PC-9 (cell line): Measurements from ENCODE around the gene SREK1IP1. TPM values are rescaled to one million over a fixed set of nuclear protein-coding genes. Genes with fewer than 3 reads are reported as not detected.
A peak's percentile ranks its signal among the peaks of the same experiment; 100 is the strongest.

Source experiments
- BruUV-seq: library from RNA; stranded (reverse); fragments of 400-500 nt; replicated peaks from 2 replicates; lab custom pipeline; 2021; lab: Mats Ljungman, UMichigan
- CTCF ChIA-PET: fragments of 300-600 bp; sonication (Branson Sonifier 250); formaldehyde crosslinking; loops from one replicate; lab custom pipeline; 2022; ENCODE audit warnings: antibody characterized with exemption; lab: Charles Lee
- POLR2A ChIA-PET: fragments of 300-600 bp; sonication (Branson Sonifier 250); formaldehyde crosslinking; loops from one replicate; lab custom pipeline; 2022; ENCODE audit warnings: antibody characterized with exemption; ENCODE audit not compliant: unreplicated experiment; lab: Charles Lee
- DNase-seq, 2 experiments: peaks; one replicate each; pipeline versions ENCODE4 v3.0.0 to v3.0.0-alpha.2; 2015 to 2022; ENCODE audit warnings: mixed read lengths in 1 of 2
- H2AFZ ChIP-seq: fragments of 200-600 bp; sonication (generic); 2 replicates; pipeline ENCODE4 v1.8.1; 2017; ENCODE audit warnings: antibody characterized with exemption
- H3F3A ChIP-seq: fragments of 200-600 bp; sonication (generic); 2 replicates; pipeline ENCODE4 v1.8.1; 2017; ENCODE audit warnings: antibody characterized with exemption, mild to moderate bottlenecking, low read depth; ENCODE audit not compliant: insufficient read depth
- H3K27ac ChIP-seq: fragments of 200-600 bp; sonication (generic); 2 replicates; pipeline ENCODE4 v1.6.1; 2016; ENCODE audit warnings: mixed run types
- H3K27me3 ChIP-seq: fragments of 200-600 bp; sonication (generic); 2 replicates; pipeline ENCODE4 v1.6.1; 2016; ENCODE audit warnings: low read depth, mixed run types; ENCODE audit not compliant: insufficient read depth
- H3K36me3 ChIP-seq: fragments of 200-600 bp; sonication (generic); 2 replicates; pipeline ENCODE4 v1.6.1; 2016; ENCODE audit warnings: low read depth, mixed run types
- H3K4me1 ChIP-seq: fragments of 200-600 bp; sonication (generic); replicated peaks from 2 replicates; pipeline ENCODE4 v1.6.1; 2016; ENCODE audit warnings: mixed run types; ENCODE audit not compliant: insufficient read depth
- H3K4me2 ChIP-seq: fragments of 200-600 bp; sonication (generic); 2 replicates; pipeline ENCODE4 v1.6.1; 2017; ENCODE audit warnings: mixed run types
- H3K4me3 ChIP-seq: fragments of 200-600 bp; sonication (generic); 2 replicates; pipeline ENCODE4 v1.6.1; 2016; ENCODE audit warnings: mixed run types
- H3K79me2 ChIP-seq: fragments of 200-600 bp; sonication (generic); 2 replicates; pipeline ENCODE4 v1.6.1; 2017; ENCODE audit warnings: low read depth, mixed run types
- H3K9me2 ChIP-seq: fragments of 200-600 bp; sonication (generic); 2 replicates; pipeline ENCODE4 v1.8.1; 2017; ENCODE audit warnings: mild to moderate bottlenecking; ENCODE audit not compliant: insufficient read depth
- H3K9me3 ChIP-seq: fragments of 200-600 bp; sonication (generic); 2 replicates; pipeline ENCODE4 v1.8.1; 2016; ENCODE audit warnings: low read depth; ENCODE audit not compliant: insufficient read depth
- H4K20me1 ChIP-seq: fragments of 200-600 bp; sonication (generic); 2 replicates; pipeline ENCODE4 v1.8.1; 2017; ENCODE audit not compliant: insufficient read depth
- EZH2 ChIP-seq: fragments of 200-600 bp; sonication (generic); IDR thresholded peaks from 2 replicates; pipeline ENCODE4 v1.8.0; 2017; ENCODE audit warnings: antibody characterized with exemption, low read depth
- intact Hi-C: fragments of 100-400 bp; cut with micrococcal nuclease; formaldehyde crosslinking; loops from one replicate; pipeline ENCODE4 v1.10.0; 2022; ENCODE audit not compliant: unreplicated experiment
- total RNA-seq: library from RNA; stranded (reverse); gene quantifications from 2 replicates; pipeline ENCODE4 v1.2.3, GENCODE V29; 2021
- TF ChIP-seq, protein P1 (sequence below): fragments of 200-600 bp; sonication (generic); conservative IDR thresholded peaks from 2 replicates; pipeline ENCODE4 v1.6.1; 2017; ENCODE audit warnings: mixed run types, antibody characterized with exemption, mild to moderate bottlenecking, moderate library complexity

Gene SREK1IP1
- total RNA-seq, 1 experiment from 2014 or later, result 10.9 TPM

DNA sequence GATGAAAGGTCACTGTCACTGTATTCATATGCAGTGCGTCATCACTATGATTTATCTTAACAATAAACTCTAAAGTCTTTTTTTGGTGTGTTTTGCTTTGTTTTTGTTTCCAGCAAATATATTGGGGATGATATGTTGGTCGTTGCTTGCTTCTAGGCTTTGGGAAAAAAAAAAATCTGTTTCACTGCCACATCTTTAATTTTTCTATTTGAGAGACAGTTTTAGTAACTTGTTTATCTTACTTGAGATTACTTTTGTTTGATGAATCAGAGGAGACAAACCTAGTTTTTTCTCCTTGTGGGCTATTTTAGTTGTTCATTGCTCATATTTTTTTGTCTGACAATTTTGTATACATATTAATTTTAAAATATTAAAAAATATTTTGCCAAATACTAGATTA, 19.7 kb upstream of the SREK1IP1 start:
- no peak overlapping the region for H3K27ac ChIP-seq
- TF ChIP-seq, protein P1, sequence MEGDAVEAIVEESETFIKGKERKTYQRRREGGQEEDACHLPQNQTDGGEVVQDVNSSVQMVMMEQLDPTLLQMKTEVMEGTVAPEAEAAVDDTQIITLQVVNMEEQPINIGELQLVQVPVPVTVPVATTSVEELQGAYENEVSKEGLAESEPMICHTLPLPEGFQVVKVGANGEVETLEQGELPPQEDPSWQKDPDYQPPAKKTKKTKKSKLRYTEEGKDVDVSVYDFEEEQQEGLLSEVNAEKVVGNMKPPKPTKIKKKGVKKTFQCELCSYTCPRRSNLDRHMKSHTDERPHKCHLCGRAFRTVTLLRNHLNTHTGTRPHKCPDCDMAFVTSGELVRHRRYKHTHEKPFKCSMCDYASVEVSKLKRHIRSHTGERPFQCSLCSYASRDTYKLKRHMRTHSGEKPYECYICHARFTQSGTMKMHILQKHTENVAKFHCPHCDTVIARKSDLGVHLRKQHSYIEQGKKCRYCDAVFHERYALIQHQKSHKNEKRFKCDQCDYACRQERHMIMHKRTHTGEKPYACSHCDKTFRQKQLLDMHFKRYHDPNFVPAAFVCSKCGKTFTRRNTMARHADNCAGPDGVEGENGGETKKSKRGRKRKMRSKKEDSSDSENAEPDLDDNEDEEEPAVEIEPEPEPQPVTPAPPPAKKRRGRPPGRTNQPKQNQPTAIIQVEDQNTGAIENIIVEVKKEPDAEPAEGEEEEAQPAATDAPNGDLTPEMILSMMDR, result no peak
- TF ChIP-seq EZH2, result no peak
- no peaks in the 10 kb centered on the region for H3K9me3 ChIP-seq
- peaks cover 13% of the 10 kb centered on the region for H3K36me3 ChIP-seq
- H3K4me1 ChIP-seq, result no peaks in the 10 kb centered on the region
- peaks cover 4% of the 10 kb centered on the region; the same call in 1 of the 2 replicates for H4K20me1 ChIP-seq
- BruUV-seq, result no TSS peak
- H3K4me3 ChIP-seq, result no peak overlapping the region
- intact Hi-C loops, result no loop called here
- no peak overlapping the region for H2AFZ ChIP-seq
- H3K4me2 ChIP-seq, result no peak overlapping the region
- ChIA-PET CTCF (no interaction called here), POLR2A (no interaction called here)
- no peaks in the 10 kb centered on the region for H3K9me2 ChIP-seq
- DNase-seq, result no peak
- 0 out of 2 replicates have a peak, but pooled peaks cover 3% of the 10 kb centered on the region for H3K79me2 ChIP-seq
- no peaks in the 10 kb centered on the region for H3F3A ChIP-seq
- no peaks in the 10 kb centered on the region for H3K27me3 ChIP-seq

- H3K4me1 ChIP-seq, result no peaks in the 10 kb centered on the region
- no peaks in the 10 kb centered on the region for H3K9me3 ChIP-seq
- no peaks in the 10 kb centered on the region for H3K9me2 ChIP-seq
- peaks cover 13% of the 10 kb centered on the region for H3K36me3 ChIP-seq
- no peak overlapping the region for H2AFZ ChIP-seq
- no peak overlapping the region for H3K27ac ChIP-seq
- TF ChIP-seq, protein P1, result no peak
- no peak for TF ChIP-seq EZH2
- H3K4me3 ChIP-seq, result no peak overlapping the region
- ChIA-PET POLR2A (no interaction called here), CTCF (no interaction called here)
- intact Hi-C loops, result no loop called here
- no TSS peak for BruUV-seq
- H3K4me2 ChIP-seq, result no peak overlapping the region
- H3K79me2 ChIP-seq, result 0 out of 2 replicates have a peak, but pooled peaks cover 3% of the 10 kb centered on the region
- H4K20me1 ChIP-seq, result peaks cover 4% of the 10 kb centered on the region; the same call in 1 of the 2 replicates
- DNase-seq, result no peak
- no peaks in the 10 kb centered on the region for H3K27me3 ChIP-seq
- no peaks in the 10 kb centered on the region for H3F3A ChIP-seq
These were observed 17.9 kb upstream of the SREK1IP1 start for GRCh38 chr5:64786372-64786771.

- Histone ChIP-seq H3F3A (no peaks in the 10 kb centered on the region), H3K4me1 (no peaks in the 10 kb centered on the region), H3K27me3 (no peaks in the 10 kb centered on the region), H2AFZ (no peak overlapping the region), H3K9me2 (no peaks in the 10 kb centered on the region), H3K79me2 (0 out of 2 replicates have a peak, but pooled peaks cover 3% of the 10 kb centered on the region), H3K4me3 (no peak overlapping the region), H3K4me2 (no peak overlapping the region), H3K27ac (no peak overlapping the region), H3K9me3 (no peaks in the 10 kb centered on the region), H3K36me3 (peaks cover 13% of the 10 kb centered on the region), H4K20me1 (peaks cover 4% of the 10 kb centered on the region; the same call in 1 of the 2 replicates)
- DNase-seq, result peak; percentile 46 to 49
- intact Hi-C loops, result loop anchor here (1.0 to 5.0 kb wide), 5 partner anchors 149 to 712 kb away; no protein-coding TSS in a partner anchor
- no peak for TF ChIP-seq EZH2
- TF ChIP-seq, protein P1, result peak; percentile 94
- BruUV-seq, result no TSS peak
- CTCF ChIA-PET, result no interaction called here
- POLR2A ChIA-PET, result no interaction called here
These were observed 16.0 kb upstream of the SREK1IP1 start for GRCh38 chr5:64784451-64785025.
